ENCODE results near the gene ZSWIM8.

DNA sequence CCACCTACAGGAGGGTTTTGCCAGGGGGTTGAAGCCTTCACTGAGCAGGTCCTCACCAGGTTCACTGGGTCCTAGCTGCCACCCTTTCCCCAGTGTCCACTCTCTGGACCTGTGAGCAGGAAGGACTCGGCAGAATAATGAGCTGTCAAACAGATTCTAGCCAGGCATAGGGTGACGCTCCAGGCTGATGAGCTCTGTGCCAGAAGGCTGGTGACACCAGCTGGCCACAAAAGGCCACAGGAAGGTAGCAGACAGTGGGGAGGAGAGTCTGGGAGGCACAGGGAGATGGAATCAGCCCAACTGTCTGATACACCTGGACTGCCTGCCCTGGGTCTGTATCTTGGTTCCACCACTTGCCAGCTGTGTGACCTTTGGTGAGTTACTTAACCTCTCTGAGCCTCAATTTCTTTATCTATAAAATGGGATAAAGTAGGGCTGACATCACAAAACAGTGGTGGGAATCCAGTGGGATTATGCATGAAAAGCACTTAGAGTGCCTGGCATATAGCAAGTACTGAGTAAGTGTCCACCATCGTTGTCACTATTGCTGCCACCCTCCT, 52.7 kb downstream of the ZSWIM8 start:
- no peak for TF ChIP-seq EZH2 (IDR thresholded peaks at IDR 0.05; ENCODE audit: low read depth, unreplicated experiment)
- TF ChIP-seq, protein P1, sequence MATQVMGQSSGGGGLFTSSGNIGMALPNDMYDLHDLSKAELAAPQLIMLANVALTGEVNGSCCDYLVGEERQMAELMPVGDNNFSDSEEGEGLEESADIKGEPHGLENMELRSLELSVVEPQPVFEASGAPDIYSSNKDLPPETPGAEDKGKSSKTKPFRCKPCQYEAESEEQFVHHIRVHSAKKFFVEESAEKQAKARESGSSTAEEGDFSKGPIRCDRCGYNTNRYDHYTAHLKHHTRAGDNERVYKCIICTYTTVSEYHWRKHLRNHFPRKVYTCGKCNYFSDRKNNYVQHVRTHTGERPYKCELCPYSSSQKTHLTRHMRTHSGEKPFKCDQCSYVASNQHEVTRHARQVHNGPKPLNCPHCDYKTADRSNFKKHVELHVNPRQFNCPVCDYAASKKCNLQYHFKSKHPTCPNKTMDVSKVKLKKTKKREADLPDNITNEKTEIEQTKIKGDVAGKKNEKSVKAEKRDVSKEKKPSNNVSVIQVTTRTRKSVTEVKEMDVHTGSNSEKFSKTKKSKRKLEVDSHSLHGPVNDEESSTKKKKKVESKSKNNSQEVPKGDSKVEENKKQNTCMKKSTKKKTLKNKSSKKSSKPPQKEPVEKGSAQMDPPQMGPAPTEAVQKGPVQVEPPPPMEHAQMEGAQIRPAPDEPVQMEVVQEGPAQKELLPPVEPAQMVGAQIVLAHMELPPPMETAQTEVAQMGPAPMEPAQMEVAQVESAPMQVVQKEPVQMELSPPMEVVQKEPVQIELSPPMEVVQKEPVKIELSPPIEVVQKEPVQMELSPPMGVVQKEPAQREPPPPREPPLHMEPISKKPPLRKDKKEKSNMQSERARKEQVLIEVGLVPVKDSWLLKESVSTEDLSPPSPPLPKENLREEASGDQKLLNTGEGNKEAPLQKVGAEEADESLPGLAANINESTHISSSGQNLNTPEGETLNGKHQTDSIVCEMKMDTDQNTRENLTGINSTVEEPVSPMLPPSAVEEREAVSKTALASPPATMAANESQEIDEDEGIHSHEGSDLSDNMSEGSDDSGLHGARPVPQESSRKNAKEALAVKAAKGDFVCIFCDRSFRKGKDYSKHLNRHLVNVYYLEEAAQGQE (IDR thresholded peaks at IDR 0.05; ENCODE audit: unreplicated experiment) = no peak
- TF ChIP-seq, protein P2, sequence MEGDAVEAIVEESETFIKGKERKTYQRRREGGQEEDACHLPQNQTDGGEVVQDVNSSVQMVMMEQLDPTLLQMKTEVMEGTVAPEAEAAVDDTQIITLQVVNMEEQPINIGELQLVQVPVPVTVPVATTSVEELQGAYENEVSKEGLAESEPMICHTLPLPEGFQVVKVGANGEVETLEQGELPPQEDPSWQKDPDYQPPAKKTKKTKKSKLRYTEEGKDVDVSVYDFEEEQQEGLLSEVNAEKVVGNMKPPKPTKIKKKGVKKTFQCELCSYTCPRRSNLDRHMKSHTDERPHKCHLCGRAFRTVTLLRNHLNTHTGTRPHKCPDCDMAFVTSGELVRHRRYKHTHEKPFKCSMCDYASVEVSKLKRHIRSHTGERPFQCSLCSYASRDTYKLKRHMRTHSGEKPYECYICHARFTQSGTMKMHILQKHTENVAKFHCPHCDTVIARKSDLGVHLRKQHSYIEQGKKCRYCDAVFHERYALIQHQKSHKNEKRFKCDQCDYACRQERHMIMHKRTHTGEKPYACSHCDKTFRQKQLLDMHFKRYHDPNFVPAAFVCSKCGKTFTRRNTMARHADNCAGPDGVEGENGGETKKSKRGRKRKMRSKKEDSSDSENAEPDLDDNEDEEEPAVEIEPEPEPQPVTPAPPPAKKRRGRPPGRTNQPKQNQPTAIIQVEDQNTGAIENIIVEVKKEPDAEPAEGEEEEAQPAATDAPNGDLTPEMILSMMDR (conservative IDR thresholded peaks at IDR 0.05; ENCODE audit: low read depth in 2 of 2) = no peak
- no peak for TF ChIP-seq POLR2AphosphoS5 (IDR thresholded peaks at IDR 0.05; ENCODE audit: low read depth)
- TF ChIP-seq, protein P3, sequence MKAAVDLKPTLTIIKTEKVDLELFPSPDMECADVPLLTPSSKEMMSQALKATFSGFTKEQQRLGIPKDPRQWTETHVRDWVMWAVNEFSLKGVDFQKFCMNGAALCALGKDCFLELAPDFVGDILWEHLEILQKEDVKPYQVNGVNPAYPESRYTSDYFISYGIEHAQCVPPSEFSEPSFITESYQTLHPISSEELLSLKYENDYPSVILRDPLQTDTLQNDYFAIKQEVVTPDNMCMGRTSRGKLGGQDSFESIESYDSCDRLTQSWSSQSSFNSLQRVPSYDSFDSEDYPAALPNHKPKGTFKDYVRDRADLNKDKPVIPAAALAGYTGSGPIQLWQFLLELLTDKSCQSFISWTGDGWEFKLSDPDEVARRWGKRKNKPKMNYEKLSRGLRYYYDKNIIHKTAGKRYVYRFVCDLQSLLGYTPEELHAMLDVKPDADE (IDR thresholded peaks at IDR 0.05) = no peak

All from GM23338 (cell line).